RPMI7951 (cell line): ENCODE results near the gene MAPKAP1. TPM values are rescaled to one million over a fixed set of nuclear protein-coding genes. Genes with fewer than 3 reads are reported as not detected.

ENCODE experiments used
- DNase-seq: peaks from one replicate; pipeline ENCODE4 v3.0.0-alpha.2; 2012; ENCODE audit warnings: low read depth
- total RNA-seq: library from RNA; depleted of rRNA; stranded (reverse); fragments of >200 nt; shearing (Covaris generic); gene quantifications from 2 replicates; pipeline ENCODE4 v1.2.3, GENCODE V29; 2014

Gene MAPKAP1
- total RNA-seq, 1 experiment from 2014 or later = 60.6 TPM

DNA sequence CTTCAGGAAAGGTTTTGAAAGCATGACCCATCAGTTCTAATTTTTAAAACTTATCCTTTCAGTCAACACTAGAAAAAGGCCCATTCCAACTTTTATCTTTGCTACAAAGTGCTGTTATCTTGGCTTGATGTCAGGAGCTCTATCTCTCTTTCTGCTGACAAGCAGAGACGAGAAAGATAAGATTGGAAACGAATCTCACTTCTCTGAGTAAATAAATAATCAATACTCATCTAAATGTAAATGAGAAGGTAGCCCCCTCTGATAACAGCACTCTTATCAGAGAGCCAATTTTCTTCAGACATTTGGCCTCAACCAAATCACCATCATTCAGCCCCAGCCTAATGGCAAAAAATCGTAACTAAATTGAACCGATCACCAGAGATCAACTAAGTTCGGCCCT, 191.7 kb downstream of the MAPKAP1 start:
- no peak for DNase-seq

DNA sequence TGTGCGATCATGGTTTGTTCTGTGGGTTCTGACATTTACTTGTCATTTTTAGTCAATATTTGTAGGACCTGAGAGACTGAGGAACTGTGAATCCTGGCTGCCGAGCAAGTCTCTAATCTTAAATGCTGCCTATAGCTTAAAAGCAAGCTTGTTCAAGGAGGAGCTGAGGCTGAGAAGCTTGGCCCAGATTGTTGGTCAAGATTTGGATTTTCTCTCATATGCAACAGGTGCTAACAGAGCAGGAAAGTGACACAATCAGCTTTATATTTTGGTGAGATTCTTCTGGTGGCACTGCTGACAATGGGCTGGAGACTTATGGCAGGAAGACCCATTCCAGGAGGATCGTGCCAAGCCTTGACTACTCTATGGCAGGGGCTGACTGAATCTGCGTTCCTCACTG, 192.5 kb downstream of the MAPKAP1 start:
- DNase-seq = no peak

DNA sequence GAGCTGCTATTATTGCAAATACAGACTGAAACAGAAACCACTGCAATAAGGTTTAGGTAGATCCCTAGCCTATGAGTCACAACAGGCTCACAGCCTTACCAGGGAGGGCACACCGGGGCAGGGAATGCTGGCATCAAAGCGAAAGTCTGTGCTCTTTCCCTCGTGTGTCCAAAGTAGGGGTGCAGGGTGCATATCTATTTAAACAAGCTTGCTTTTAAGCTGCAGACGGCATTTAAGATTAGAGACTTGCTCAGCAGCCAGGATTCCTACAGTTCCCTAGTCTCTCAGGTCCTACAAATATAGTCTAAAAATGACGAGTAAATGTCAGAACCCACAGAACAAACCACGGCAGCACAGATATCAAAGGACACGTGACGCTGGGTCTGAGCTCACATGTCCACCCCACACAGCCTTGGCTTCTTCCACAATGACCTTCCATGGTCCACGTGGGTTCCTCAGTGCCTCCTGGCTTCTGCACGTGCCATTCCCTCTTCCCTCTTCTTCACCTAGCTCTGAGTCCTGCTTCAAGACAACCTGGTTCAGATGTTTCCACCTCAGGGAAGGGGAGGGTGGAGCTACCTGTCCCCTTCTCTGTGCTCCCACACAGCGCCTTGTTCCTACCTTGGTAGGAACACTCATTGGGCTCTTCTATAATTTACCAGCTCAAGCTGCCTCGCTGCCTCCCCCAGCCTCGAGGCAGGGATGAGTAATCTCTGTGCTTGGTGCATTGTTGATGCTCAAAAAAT, 193.2 kb downstream of the MAPKAP1 start:
- peak; percentile 82 for DNase-seq

DNA sequence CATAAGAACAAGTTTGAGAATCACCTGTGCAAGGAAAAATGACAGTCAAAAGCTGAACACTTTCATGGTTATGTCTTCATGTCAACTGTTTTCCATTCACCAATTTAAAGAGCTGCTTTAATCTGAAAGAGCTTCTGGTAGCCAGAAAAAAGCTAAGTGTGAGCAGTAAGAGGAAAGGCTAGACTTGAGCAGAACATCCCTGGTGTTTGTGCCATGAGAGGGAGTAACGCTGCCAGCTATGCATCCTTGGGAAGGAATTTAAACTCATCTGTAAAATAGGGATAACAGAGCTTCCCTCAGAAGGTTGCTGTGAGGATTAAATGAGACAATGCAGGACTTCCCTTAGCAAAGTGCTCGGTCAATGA, 193.7 kb downstream of the MAPKAP1 start:
- no peak for DNase-seq

DNA sequence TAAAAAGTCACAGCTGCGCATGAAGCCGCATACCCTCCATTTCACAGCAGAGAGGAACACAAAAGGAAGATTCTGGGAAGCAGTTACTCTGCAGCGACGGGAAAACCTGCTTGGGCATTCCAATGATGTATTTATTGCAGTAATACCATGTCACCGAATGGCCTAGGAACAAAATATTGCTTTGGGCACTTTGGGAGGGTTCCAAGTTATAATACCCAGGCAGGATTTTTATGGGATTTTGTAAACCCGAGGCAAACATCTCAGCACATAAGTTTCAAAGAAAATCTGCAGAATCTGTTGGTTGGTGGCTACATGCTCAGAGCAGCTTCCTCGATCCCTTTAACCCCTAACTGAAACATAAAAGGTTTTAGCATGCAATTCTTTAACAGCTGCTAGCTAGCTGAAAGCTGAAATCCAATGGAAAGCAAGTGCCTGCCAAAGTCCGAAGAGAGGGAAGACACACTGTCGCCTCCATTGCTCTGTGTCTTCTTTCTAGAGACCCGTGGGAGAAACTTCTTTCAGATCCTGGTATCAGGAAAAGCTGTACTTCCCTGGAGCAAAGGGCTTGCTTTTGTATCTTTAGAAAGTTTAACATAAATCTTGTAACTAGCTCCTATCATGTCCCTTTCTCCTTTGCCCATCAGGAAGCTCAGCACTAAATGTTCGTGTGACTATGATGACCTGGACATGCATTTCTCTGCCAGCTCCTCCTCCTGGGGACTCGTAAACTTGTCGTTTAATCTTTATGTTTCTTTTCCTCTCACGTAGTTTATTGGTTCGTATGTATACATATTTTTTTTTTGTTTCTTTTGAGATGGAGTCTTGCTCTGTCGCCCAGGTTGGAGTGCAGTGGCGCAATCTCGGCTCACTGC, 195.0 kb downstream of the MAPKAP1 start:
- DNase-seq = peak; percentile 41

DNA sequence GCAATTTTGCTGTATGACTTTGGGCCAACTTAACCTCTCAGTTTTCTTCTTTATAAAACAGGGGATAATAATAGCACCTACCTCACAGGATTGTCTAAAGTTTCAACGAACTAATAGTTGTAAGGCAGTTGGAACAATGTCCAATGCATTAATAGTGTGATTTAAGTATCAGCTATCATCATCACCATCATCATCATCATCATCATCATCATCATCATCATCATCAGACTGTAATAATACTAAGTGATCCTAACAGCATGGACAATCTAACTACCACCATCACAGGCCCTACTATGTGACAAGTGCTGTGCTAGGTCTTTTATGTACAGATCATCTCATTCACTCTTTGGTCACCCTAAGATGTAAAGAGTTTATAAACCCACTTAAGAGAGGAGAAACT, 196.0 kb downstream of the MAPKAP1 start:
- DNase-seq = no peak

DNA sequence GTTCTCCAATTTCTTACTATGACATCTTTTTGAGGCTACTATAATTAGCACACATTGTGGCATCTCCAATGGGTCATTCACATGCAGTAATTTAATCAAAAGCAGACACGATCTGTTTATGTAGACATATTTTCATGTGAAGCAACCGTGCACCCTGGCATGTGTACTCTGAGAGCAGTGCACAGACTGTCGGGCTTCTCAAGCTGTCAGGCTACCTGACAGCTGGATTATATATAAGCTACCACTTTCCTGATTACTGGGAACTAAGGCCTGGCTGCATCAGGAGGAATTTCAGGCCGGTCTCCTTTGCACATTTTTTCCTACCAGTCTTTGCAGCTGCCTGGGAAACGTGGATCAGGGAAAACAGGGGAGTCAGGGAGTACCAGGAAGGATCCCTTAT, 197.5 kb downstream of the MAPKAP1 start:
- no peak for DNase-seq

DNA sequence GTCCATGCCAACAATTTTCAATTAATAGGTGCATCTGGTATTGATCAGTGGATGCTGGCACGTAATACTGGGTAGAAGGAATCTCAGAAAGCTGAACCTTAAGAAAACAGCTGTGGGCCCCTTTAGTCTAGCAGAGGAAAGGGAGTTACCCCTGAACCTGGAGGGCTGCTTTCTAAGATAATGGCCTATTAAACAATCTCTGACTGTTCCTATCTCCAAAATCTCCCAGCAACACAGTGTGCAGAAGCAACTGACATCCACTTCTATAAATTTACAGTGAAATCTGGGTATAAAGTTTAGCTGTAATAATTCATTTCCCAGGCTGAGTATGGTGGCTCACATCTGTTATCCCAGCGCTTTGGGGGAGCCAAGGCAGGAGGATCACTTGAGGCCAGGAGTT, 198.8 kb downstream of the MAPKAP1 start:
- no peak for DNase-seq

DNA sequence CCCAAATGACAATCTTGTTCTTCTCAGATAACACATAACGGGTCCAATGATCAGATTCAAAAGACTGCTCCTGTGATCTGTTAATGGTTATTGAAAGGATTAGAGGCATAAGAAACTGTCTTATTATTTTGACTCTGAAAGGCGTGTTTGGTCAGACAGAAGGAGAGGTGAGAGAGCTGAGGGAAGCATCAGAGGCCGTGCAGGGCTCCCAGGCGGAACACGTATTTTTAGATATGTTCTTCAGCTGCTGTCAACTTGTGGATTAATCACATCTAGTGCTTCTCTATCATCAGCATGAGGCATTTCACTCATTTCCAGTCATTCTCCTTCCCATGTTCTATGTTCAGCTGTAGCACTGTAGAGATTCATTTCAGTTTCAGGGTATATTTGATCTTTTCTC, 199.8 kb downstream of the MAPKAP1 start:
- no peak for DNase-seq

DNA sequence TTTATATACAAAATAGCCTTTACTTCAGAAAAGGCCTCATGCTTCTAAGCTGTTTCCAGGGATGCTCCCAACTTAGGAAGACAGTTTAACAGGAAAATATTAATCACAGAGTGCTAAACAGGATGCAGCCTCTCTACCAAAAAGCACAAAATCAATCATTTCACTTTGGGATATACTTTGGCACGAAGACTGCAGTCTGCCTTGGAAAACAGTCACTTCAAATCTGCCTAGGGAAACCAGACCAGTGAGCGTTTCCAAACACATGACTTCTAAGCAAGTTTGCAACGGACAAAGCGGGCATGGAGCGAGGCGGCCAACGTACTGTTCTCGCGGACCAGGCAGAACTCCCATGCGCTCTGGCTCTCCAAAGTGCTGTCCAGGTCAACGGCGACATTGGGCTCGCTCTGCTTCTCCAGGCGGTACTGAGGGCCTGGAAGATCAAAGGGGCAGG, 201.0 kb downstream of the MAPKAP1 start:
- DNase-seq = no peak

DNA sequence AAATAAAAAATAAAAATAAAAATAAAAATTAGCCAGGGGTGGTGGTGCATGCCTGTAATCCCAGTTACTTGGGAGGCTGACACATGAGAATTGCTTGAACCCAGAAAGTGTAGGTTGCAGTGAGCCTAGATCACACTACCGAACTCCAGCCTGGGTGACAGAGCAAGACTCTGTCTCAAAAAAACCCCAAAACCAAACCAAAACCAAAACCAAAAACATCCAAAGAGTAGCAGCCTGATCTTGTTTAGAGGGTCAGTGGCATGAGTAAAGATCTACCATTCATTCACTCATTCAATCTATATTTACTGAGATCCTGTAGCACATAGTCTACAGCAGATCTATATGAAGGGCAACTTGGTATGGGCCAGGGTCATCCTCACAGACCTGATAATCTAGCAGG, 202.4 kb downstream of the MAPKAP1 start:
- DNase-seq = no peak

DNA sequence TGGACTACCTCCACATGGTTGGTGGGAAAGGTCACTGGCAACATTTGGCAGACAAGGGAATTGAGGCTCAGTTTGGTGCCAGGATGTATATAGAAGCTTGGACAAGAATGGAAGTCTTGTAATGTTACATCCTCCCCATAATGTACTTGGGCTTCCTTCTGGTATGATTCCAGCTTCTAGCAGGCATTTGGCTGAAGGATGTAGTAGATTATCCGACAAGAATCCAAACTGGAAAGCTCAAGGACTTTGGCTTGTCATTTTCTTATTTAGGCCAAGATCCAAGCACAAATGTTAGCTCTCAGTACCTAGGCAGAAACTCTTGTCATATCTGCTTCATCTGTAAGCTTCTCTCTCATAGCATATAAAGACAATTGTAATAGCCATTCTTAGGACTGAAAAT, 209.1 kb downstream of the MAPKAP1 start:
- DNase-seq = no peak

DNA sequence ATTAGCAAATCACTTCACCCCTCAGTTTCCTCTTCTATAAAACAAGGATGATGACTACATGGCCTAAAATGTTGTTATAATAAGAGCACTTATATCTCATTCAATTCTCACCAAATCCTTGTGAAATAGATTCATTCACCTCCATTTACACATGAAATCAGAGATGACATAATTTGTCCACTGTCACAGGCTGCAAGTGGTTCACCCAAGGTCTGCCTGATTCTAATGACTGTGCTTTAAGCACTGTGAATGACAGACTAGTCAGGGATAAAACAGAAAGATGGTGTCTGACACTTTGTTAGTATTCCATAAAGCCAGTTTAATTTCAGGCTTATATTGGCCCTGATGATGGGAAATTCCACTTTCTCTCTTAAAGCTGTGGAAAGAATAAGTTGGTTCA, 209.5 kb downstream of the MAPKAP1 start:
- DNase-seq = no peak

DNA sequence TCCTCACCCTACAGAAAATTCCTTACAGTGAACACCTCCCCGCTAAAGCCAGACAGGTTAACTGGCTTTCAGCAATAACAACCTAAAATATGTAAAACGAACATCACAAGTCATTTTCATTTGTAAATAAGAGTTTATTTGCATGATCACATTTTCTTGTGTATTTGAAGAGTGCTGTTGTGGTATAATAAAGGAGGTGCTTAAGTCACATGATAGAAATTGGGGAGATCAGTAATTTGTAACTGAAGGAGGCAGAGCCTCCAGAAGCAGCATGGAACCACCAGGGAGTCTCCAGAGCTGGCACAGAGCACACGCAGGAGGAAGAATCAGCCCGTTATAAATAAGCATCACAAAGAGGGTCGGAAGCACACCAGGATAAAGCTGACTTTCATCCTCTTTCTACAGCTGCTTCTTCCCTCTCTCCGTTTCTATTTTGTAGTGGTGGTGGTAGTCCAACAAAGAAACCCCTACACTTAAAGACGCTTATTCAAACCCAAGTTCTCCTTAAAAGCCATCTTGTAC, 210.6 kb downstream of the MAPKAP1 start:
- no peak for DNase-seq

DNA sequence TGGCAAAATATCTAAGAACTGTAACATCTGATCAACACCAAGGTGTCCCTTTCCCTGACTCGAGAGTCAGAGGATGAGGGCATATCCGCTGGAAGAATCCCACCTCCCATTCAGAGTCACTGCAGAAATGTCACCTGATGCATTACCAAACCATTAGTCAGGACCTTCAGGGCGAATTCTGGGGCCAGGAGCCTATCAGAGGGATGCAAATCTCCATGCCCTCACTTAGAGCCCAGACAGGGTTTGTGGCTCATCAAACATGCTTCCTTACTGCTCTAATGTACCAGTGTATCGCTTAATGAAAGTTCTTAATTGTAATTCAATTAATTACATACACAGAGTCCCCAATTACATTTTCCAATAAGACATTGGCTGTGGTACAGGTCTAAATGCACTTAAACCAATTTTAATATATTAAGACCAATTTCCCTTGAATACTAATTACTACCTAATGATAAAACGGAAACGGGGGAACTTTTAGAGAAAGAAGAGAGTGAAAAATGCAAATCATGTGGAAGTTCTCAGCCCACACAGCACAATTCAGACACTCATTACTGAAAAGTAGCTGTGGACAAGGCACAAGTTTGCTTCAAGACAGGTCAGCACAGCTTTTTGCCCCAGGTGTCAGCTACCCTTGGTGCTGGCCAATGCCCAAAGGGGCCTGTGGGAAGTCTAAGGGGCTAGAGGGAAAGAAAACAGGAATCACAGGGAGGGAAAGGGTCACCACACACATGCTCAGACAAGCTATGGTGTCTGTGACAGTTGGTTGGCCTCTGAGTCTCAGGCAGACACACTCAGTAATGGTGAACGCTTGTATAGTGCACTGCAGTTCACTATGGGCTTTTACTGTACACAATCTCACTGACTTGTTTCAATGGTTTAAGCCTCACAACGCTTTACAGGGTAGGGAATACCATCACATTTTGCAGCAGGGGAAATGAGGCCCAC, 211.6 kb downstream of the MAPKAP1 start:
- DNase-seq = peak; percentile 65

DNA sequence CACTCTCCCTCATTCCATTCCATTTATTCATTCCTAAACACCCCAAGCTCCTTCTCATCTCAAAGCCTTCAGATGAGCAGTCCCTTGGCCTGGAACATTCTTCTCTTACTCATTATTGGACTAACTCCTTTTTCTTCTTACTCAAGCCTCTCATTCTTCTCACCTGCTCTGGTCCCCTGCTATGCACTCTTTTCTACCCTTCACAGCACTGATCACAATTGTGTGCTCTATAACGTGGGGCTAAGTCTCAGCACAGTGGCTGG, 212.4 kb downstream of the MAPKAP1 start:
- no peak for DNase-seq

DNA sequence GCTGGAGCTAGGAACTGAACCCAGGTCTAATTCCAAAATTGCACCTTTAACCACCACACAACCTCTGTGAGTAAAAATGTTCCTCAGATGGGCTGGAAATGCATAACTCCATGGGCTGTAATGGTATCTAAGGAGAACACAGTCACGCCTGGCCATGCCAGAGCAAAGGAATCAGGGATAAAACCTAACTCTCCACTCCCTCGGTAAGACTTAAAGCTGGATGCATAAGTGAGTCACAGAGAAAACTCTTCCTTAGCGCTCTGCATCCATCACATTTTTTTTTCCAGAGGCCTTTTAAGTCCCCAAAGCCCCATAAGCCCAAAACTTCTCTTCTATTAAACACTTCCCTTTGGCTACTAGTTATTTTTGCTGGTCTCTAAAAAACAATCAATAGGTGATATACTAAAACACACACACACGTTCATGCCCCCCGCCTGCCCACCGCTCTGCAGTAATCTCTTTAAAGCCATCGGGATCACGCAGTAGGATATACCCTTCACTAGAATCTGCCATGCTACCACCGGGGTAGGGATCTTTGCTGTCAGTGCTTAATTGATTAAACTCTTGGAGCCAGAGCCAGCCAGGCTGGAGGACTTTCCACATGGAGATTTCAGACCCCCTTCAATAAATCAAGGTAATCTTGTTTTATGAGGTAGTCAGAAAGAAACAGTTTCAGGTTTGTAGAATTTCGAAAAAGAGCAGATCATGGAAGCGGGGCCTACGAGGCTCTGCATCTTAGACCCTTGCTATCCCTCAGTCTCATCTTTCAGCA, 212.9 kb downstream of the MAPKAP1 start:
- DNase-seq = no peak

DNA sequence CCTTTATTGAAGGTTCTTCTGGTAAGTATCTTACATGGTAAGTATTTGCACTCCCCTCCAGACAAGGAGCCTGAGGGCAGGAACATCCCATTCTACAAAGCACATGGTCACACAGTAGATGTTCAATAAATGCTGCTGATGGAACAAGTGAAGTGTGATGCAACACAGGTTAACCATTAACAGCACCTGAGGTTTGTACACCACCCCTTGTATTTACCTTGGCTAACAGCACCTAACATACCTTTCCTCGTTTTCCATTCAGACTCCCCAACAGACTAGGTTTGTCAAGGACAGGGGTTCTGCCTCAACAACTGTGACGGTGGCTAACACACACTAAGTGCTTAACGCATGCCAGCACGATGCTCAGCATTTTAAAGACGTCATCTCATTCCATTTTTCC, 213.6 kb downstream of the MAPKAP1 start:
- no peak for DNase-seq

DNA sequence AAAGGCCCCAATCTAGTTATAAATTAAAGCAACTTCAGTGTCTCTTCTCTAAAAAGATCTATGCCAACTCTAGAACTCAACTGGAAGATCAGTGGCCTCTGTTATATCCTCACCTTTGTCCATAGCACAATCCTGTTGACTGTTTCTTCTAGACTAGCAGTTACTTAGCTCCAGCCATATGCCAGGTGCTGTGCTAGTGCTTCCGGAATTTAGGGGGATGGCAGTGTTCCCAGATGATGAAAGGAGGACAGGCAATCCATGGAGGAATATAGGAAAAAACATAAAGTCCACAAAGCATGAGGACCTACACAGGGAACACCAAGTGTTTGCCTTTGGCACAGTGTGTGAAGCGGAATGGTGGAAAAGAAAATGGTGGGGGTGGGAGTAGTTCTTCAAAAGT, 214.3 kb downstream of the MAPKAP1 start:
- no peak for DNase-seq

DNA sequence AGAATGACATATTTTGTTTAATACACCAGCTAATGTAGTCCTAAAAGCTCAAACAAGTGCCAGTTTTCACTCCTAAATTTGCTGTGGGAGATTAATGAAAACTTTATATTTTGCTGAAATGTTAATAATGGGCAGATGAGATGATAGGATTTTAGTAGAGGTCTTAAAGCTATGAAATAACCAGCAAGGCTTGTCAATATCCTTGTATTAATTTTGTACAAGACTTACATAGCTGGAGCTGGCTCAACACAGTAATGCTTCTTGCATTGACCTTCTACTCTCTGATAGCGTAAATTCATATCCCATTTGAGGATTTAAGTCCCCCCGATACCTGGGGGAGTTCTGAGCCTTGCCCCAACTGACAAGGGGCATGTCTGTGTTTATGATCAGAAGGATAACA, 219.2 kb downstream of the MAPKAP1 start:
- DNase-seq = no peak

DNA sequence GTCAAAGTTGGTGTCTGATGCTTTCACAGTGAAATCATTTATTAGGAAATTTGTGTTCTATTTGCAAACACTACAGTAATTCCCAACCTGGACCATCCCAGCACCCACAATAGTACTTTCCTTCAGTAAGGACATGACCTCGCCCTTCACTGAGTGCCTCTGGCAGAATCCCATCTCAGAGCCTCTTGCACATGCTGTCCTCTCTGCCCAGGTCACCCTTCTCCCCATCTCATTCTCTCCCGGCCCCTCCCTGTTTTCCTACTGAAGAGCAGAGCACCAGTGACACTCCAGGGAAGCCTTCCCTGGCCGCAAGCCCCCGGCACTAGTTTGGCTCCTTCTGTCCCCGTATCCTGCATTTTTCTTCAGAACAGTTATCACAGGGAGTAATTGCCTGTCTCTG, 220.4 kb downstream of the MAPKAP1 start:
- DNase-seq = no peak
